Measurements from ENCODE around the gene STAT3. TPM values are rescaled to one million over a fixed set of nuclear protein-coding genes. Genes with fewer than 3 reads are reported as not detected.

Gene STAT3
- total RNA-seq, 4 donors from 2014 or later, result 115 to 298 (median 171) TPM

- H3K9me3 ChIP-seq, result no peaks in the 10 kb centered on the region
- no peaks in the 10 kb centered on the region for H3K27me3 ChIP-seq
- no peaks in the 10 kb centered on the region for H3K36me3 ChIP-seq
- H3K27ac ChIP-seq, result no peak overlapping the region
- H3K4me3 ChIP-seq, result no peak overlapping the region
- no peak for DNase-seq
- intact Hi-C loops (cut with DNase I; ENCODE audit: low total_unique reads), result no loop called here
- H3K4me1 ChIP-seq, result peaks cover 0 to 10% of the 10 kb centered on the region in 2 donors
- TF ChIP-seq CTCF (IDR thresholded peaks at IDR 0.05), result no peak
- TF ChIP-seq POLR2A (IDR thresholded peaks at IDR 0.05), result no peak
Measured at GRCh38 chr17:42359133-42359532, 29.1 kb downstream of the STAT3 start.

DNA sequence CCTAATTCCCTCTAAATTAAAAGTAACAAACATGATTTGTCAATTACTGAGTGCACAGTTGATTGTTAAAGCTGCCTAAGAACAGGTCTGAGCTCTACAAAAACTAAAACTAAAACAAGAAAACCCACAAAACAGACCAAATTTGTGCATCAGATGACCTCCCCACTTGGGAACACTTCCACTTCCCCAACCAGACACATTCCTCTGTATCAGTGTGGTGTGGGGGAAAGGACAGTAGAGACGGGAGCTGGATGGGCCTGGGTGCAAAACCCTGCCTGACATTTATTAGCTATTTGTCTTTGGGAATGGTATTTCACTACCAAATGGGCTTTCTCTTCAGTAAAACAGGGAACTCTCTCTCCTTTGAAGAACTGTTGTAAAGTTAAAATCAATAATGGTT lies 29.8 kb downstream of the STAT3 start:
- no peaks in the 10 kb centered on the region for H3K36me3 ChIP-seq
- intact Hi-C loops (cut with DNase I; ENCODE audit: low total_unique reads), result no loop called here
- TF ChIP-seq CTCF (IDR thresholded peaks at IDR 0.05), result no peak
- no peak for TF ChIP-seq POLR2A (IDR thresholded peaks at IDR 0.05)
- H3K27me3 ChIP-seq, result no peaks in the 10 kb centered on the region
- H3K4me1 ChIP-seq, result peaks cover 0 to 15% of the 10 kb centered on the region in 2 donors
- DNase-seq, result no peak
- no peak overlapping the region for H3K4me3 ChIP-seq
- H3K9me3 ChIP-seq, result no peaks in the 10 kb centered on the region
- no peak overlapping the region for H3K27ac ChIP-seq

- TF ChIP-seq CTCF (IDR thresholded peaks at IDR 0.05) (no peak), POLR2A (IDR thresholded peaks at IDR 0.05) (no peak)
- Histone ChIP-seq H3K4me3 (no peak overlapping the region), H3K9me3 (no peaks in the 10 kb centered on the region), H3K27ac (peak overlapping the region in 1 of 2 donors; percentile 2), H3K36me3 (no peaks in the 10 kb centered on the region), H3K4me1 (peaks cover 0 to 16% of the 10 kb centered on the region in 2 donors), H3K27me3 (no peaks in the 10 kb centered on the region)
- intact Hi-C loops (cut with DNase I; ENCODE audit: low total_unique reads), result no loop called here
- no peak for DNase-seq
Measured at GRCh38 chr17:42354956-42355843, 33.0 kb downstream of the STAT3 start.

DNA sequence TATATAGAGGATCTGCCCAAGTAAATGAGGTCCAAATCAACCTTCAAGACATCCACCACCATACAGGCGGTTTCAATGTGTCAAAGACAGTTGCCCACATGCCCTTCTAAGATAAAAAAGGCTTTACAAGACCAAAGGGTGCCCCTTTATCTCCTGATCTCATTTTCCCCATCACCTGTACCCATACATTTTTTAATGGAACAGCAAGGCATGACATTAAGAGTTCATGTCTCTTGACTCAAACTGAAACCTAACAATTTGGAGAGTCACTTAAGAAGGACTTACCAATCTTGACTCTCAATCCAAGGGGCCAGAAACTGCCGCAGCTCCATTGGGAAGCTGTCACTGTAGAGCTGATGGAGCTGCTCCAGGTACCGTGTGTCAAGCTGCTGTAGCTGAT lies 40.1 kb downstream of the STAT3 start:
- Histone ChIP-seq H3K4me3 (no peak overlapping the region), H3K27ac (peak overlapping the region; percentile 81 to 82), H3K27me3 (no peaks in the 10 kb centered on the region), H3K9me3 (no peaks in the 10 kb centered on the region), H3K4me1 (peaks cover 0 to 7% of the 10 kb centered on the region in 2 donors), H3K36me3 (no peaks in the 10 kb centered on the region)
- no peak for TF ChIP-seq POLR2A (IDR thresholded peaks at IDR 0.05)
- no peak for TF ChIP-seq CTCF (IDR thresholded peaks at IDR 0.05)
- intact Hi-C loops (cut with DNase I; ENCODE audit: low total_unique reads), result no loop called here
- DNase-seq, result no peak

DNA sequence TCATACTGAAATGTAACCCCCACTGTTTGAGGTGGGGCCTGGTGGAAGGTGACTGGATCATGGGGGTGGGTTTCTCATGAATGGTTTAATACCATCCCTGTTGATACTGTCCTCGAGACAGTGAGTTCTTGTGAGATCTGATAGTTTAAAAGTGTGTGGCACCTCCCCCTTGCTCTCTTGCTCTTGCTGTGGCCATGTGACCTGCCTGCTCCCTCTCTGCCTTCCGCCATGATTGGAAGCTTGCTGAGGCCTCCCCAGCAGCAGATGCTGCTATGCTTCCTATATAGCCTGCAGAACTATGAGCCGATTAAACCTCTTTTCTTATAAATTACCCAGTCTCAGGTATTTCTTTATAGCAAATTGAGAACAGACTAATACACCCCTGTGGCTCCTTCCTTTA lies 40.6 kb downstream of the STAT3 start:
- no peak for DNase-seq
- intact Hi-C loops (cut with DNase I; ENCODE audit: low total_unique reads), result no loop called here
- Histone ChIP-seq H3K4me1 (peaks cover 0 to 7% of the 10 kb centered on the region in 2 donors), H3K27me3 (no peaks in the 10 kb centered on the region), H3K4me3 (no peak overlapping the region), H3K36me3 (no peaks in the 10 kb centered on the region), H3K9me3 (no peaks in the 10 kb centered on the region), H3K27ac (peak overlapping the region; percentile 81 to 82)
- TF ChIP-seq CTCF (IDR thresholded peaks at IDR 0.05) (no peak), POLR2A (IDR thresholded peaks at IDR 0.05) (no peak)
